NCI-H82 treated with DMSO at 0.1 percent for 48 hours (cell line): Measurements from ENCODE around the gene CLEC11A.
A peak's percentile ranks its signal among the peaks of the same experiment; 100 is the strongest.

ENCODE experiments used
- DNase-seq: peaks from one replicate; lab custom pipeline; 2025; ENCODE audit not compliant: unreplicated experiment; lab: John Stamatoyannopoulos, UW

The CLEC11A gene

DNA sequence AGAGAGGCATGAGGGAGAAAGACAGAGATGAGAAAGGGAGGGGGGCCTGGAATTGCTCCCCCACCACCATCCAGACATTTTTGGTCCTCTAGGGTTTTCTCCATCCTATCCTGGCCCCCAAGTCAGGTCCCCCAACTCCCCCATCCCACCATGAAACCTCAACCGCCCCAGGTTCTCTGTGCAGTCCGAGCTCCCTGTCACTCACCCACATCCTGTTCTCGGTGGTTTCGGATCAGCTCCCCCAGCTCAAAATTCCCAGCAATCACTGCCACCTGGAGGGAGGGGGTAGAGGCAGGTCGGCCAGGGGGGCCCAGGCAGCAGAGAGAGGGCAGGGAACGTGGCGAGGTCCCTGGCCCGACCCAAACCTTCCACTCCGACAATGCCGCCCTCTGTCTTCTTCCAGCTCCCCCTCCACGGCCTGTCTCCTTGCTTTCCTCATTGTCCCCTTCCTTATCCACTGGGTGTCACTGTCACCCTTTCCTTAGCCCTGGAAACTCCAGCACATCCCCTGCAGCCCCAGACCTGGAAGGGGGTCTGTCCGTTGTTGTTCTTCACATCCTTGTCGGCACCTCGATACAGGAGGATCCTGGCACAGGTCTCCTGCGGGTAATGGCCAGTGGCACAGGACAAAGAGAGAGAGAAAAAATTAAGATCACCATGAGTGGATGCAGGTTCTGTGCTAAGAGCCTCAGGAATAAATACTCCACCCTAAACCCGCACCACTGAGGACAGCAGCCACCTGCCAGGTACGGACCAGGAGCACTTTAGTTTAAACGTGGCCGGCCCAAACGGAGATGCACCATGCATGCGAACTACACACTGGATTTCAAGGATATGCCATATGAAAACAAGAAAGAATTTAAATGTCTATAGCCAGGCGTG, 19.0 kb upstream of the CLEC11A start:
- no peak for DNase-seq

DNA sequence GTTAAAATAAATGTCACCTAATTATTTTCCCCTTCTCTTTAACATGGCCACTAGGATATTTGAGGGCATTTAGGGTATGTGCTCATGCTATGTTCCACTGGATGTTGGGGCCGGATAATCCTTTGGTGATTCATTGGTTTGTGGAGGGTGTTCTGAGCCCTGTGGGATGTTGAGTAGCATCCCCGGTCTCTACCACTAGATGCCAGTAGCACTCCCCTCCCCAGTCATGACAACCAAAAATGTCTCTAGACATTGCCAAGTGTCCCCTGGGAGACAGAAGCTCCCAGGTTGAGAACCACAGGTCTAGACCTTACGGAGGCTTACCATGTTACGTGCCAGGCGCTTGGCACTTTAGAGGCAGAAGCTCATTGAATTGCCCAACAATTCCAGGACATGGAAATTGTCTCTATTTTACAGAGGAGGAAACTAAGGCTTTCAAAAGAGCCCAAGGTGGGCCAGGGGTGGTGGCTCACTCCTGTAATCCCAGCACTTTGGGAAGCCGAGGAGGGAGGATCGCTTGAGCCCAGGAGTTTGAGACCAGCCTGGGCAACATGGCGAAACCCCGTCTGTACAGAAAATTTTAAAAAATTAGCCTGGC, 17.6 kb upstream of the CLEC11A start:
- DNase-seq, result peak; percentile 34

DNA sequence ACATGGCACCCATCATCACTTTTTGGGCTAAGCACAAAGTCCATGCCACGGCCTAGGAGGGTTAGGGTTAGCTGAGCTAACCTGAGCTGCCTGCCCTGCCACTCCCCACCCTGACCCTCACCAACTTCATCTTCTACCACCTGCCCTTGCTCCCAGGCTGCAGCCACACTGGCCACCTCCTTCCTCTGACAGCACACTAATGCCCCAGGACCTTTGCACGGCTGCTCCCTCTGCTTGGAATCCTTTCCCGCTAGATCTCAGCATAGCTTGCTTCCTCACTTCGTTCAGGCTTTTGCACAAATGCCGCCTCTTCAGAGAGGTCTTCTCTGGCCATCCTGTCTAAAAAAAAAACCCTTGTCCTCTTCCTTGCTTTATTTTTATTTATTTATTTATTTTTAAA, 16.8 kb upstream of the CLEC11A start:
- DNase-seq, result no peak

DNA sequence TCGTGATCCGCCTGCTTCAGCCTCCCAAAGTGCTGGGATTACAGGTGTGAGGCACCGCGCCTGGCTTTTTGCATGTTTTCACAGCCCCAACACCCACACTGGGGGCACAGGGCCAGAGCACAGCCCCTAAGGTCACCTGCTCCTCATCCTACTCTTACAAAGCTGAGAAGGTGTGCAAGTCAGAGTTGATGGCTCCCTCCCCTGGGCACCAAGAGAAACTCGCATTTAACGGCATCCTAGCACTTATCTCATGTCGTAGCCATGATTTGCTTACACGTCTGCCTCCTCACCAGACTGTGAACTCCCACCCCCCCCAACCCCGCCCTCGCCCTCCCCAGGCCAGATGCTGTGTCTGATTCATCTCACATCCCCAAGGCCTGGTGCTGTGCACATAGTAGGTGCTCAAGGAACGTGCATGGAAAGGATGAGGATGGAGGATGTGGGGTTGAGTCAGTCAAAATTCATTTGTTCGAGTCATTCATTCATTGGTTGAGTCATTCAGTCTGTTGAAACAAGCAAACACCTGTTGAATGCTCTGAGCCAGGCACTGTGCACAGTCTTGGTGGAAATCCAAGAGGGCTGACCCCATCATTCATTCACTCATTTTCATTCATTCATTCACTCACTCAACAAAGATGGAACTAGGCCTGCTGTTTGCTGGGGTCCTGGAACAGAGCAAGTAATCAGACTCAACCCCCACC, 14.8 kb upstream of the CLEC11A start:
- no peak for DNase-seq

DNA sequence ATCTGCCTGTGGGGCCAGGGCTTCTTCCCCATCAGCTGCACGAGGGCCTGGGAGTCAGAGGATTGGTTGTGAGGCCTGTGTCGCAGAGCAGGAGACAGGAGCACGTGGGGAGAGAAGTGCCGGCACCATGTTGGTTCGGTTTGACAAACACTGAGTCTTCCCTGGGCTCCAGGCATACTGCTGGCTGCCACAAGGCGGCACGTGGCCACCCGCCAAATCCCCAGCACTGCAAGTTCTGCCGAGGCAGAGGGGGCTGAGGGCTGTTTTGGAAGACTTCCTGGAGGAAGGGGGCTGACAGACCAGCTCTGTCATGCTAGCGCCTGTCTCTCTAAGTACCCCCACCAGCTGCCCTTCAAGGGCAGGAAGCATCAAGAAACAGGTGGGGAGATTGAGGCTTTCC, 13.1 kb upstream of the CLEC11A start:
- no peak for DNase-seq

DNA sequence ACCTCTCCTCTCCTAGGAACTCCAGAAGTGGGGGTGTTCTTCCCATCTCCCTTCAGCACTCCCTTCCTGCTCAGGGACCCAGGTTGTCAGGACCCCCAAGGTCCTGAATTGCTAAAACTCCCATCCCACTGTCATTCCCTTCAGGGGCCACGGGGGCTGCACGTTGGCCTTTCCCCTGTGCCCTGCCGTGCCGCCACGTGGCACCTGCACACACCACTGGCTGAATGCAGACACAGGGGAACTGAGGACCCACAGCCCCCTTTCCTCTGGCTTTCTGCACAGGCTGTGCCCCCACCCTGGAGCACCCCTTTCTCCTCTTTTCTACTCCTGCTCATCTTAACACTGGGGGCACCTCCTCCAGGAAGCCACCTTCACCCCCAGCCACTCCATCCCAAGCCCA, 12.6 kb upstream of the CLEC11A start:
- no peak for DNase-seq

DNA sequence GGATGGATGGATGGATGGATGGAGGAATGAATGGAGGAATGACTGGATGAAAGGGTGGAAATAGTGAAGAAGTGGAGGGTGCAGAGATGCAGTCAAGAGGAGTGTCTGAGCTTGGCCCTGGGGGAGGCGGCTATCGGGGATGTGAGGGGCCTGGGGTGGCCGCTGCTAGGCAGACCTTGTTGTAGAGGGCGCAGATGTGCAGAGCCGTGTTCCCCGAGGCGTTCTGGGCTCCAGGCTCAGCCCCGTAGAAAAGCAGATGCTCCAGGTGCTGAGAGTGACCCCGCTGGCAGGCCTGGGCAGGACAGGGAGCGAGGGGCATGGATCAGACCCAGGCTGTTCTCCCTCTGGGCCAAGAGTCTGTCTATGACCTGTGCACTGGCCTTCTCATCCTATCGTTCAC, 12.0 kb upstream of the CLEC11A start:
- no peak for DNase-seq

DNA sequence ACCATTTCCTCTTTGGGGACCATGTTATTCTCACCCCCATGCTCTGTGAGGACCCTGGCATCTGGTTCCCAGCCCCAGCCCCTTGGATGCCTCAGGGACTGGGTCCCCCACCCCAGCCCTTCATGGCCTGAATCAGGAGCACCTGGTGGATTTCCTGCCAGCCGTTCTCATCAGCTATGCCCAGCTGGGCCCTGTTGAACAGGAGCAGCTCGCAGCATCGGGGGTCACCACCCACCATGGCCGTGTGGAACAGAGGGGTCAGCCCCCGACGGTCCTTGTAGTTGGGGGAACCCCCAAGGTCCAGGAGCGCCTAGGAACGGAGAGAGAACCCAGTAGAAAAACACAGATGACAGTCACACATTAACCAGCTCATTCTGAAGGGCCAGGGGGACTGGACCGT, 11.4 kb upstream of the CLEC11A start:
- DNase-seq, result no peak

DNA sequence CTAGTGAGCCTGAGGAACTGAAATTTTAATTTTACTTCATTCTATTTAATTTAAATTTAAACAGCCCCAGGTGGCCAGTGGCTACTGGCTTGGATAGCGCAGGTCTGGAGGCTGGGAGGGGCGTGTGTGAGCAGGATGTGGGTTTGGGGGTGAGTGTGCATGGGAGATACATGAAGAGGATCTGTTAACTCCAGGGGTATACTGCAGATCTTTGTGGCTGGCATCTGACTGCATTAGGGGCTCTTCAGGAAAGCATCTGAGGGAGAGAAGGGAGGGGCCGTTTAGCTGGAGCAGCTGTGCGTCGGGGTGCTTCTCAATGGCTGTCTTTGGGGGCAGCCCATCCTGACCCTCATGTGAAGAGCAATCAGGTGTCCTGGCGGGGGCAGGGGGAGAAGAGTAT, 10.3 kb upstream of the CLEC11A start:
- DNase-seq, result no peak

DNA sequence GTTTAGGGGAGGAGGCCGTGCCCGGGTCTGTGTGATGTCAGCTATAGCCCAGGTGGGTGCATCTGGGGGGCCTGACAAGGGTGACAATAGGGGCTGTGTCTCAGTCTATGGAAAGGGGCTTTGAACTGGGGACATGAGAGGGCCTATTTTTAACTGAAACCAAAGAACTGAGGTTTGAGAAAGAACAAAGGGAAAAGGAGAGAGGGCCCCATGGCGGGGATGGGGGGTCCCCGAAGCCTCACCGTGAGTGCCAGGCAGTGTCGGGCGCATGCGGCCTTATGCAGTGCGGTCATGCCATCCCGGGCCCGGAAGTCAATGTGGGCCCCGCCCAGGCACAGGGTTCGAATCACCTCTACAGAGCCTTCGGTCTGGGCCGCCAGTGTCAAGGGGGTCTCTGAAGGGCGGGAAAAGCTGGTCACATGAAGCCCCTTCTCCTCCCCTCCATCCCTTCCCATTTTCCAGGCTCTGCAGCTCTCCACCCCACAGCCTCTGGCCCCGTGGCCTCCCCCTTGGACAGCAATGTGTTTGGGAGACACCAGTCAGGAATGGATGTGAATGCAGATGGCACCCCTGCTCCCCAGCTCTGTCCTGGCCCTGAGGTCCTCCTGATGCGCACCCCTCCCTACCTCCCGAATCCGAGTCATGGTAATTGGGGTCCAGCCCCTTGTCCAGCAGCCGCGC, 9.5 kb upstream of the CLEC11A start:
- no peak for DNase-seq

DNA sequence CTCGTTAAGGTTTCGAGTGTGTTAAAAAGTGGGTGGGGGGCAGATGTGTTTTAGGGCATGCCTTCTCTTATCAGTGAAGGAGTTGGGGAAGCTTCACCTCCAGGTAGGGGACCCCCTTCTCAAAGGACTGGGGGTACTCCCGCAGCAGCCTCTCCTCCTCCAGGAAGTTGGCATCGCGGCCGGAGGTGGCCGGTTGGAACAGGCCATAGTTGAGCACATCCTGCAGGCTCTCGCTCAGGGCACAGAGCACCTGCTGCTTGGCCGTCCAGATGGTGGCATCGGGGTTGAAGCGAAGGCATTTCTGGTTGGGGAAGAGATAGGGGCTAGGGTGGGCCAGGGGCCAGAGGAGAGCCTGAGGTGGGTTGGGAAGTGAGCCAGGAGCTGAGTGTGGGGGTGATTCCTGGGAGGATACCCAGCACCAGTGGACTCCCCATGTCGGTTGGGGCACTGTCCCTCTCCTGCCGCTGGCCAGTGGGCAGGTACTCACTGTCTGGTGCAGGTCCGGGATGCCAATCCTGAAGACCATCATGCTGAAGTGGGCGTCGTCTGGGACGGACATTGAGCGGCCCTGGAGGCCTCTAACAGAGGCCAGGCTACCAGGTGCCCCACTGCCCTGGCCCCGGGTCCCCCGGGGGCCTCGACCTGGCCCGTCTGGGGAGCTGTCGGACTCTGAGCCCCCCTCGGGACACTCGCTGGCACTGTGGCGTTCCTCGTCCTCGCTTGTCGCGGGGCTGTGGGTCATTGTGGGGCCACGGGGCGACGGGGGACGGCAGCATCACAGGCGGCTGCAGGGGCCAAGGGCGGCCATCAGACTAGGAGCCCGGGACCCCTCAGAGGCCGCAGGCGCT, 6.8 kb upstream of the CLEC11A start:
- DNase-seq, result no peak

DNA sequence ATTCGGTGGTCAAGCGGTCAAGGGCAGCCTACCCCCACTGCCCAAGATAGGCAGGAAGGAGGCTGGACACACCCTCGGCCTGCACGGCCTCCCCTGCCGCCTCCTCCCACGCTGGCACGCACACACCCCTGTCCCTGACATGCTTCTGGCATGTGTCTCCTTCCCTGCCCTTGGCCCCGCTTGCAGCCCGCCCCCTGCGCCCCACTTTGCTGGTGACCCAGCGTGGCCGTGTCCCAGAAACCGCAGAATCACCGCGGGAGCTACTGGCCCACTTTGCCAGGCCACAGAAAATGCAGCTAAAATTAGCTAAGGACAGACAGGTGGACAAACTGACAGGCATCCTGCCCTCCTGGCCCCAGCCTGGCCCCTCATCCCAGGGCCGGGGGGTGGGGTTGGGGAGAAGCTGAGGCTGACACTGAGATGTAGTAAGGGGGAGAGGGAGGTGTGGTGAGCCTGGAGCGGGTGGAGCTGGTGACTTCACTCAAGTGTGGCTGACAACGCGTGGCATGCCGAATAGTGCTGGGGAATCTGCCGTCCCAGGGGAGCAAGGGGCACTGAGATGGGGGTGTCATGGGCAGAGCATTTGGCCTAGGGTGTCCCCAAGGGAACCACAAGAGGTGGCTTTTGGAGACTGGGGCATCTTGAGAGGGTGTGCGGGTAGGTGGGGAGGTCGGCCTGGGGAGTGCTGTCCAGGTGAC, 6.0 kb upstream of the CLEC11A start:
- DNase-seq, result no peak

DNA sequence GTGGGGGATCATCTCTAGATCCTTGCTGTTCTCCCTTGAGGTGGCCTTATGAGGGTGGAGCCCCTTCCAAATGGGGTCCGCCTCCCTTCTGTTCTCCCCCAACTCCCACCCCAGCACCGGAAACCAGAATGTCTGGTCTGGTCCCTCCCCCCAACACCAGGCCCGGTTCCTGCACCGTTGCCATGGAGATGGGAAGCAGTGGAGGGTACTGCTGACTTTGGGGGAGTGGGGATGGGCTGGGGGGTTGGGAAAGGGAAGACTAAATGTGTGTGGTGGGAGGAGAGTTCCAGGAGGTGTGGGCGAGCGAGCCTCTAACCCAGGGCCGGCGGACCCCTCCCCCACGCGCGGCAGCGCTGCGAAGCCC, 5.3 kb upstream of the CLEC11A start:
- DNase-seq, result no peak

DNA sequence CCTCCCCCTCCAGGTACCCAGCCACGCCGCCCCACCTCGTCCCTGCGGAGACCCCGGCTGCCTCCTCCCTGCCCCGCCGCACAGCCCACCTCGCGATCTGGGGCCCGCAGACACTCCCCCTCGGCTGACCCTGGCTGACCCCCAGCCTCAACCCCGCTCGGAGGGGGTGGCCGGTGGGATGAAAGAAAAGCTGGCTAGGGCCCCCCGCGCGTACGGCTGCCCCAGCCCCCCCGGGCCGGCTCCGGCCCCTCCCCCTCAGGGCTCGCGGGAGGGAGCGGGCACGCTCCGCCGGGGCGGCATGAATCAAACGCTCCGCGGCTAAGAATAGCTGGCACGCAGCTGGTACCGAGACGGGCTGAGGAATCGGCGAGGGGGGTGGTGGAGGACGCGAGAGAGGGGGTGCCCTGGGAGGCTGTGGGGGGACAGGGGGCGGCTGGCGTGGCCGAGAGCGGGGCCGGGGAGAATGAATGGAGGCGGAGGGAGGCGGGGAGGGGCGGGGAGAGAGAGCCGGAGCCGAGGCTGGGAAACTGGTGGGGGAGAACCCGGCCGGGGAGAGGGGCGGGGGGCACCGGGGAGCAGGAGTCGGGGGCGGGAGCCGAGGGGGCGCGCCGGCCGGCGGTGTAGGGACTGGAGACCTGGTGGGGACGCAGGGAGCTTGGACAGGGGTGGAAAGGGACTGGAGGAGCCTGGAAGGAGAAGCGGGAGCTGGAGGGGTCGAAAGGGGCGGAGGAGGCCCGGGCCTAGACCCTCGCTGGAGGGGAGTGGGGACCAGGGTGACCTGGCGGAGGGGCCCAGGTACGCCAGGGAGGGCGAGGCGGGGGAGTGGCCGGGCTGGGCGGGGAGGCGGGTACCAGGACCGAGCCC, 4.7 kb upstream of the CLEC11A start:
- DNase-seq, result no peak

DNA sequence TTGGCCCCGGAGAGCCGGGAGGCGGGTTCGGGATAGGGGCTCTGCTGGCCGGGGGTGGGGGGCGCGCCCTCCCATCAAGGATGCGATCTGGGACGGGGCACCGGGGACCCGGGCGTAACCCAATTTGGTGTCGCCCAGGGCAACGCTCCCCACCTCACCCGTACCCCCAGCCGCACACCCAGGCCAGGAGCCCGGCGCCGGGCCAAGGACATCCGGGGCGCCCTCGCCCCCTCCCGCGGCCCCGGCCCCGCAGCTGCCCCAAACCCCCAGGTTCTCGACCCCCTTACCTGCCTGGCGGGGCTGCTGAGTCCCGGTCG, 4.1 kb upstream of the CLEC11A start:
- no peak for DNase-seq

DNA sequence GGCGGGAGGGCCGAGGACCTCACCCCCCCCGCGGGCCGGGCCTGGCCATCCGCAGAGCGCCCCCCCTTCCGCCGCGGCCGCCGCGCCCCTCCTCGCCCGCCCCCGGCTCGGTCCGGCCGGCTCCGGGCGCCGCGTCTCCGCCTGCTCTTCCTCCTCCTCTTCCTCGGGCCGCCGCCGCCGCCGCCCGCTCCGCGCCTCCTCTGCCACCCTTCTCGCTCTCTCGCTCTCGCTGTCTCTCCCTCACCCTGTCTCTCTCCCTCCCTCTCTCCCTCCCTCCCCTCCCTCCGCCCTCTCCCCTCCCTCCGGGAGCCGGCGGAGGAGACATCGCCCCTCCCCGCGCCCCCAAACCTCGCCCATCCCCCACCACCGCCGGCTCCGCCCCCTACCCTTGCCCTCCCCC, 3.6 kb upstream of the CLEC11A start, which contains the start of gene SHANK1:
Gene SHANK1, minus strand, starts transcription at position 237 of the 400 bp plus-strand sequence. CDS start 2,883 bp downstream, outside the sequence.
- DNase-seq, result no peak

DNA sequence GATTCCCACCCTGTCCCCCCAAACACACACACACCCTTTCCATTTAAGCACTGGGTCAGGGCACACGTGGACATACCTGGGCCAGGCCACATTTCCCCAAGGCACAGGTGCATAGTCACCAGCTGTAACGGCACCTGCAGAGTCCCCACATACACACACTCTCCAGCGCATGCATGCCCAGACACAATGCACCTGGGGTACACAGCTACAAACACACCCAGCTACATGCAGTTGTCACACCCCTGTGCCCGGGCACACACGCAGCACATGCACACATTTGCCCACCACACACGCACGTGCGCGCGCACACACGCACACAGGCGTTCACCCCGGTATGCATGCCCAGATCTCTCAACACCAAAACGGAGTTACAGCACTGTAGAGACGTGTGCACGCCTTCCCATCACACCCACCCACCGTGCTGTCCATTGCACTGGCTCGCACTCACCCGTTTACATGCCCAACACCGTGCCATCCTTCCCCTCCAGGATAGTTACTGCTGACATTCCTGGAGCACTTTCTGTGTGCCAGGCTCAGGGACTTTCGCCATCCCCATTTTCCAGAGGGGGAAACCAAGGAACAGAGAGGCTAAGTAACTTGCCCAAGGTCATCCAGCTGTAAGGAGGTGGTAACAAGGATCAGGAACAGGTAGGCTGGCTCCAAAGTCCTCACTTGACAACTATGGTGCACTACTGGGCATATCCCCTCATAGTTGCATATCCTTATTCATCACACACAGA, 2.8 kb upstream of the CLEC11A start:
- DNase-seq, result no peak

DNA sequence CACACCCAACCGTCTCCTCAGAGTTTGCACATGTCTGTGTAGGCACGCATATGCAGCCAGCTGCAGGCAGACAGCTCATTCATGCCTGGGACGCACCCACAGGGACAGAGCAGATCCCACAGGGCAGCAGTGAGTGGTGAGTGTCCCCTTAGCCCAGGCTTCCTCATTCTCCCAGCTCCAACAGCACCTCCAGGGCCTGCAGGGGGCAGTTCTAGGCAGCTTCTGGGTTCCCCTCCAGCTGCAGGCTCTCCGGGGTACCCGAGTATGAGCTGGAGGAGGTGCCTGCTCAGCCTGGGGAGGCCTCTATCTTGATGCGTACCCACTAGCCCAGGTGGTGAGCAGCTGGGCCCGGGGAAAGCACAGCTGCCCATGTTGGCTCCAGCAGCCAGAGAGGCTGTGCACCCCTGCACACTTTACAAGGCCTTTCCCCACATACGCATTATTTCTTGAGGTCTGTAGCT, 2.2 kb upstream of the CLEC11A start:
- no peak for DNase-seq
